HG02763 (cell line): ENCODE measurements around the gene GPR119.
"Not testable (repeated sequence)": the region's sequence is repeated elsewhere in the genome, so short reads cannot be mapped to it uniquely, and the experiment has no call there.

Experiments used
- ATAC-seq: cut with Tn5 transposase; IDR thresholded peaks from one replicate; pipeline ENCODE4 v1.9.1; 2021; ENCODE audit warnings: mild to moderate bottlenecking, moderate library complexity; ENCODE audit not compliant: unreplicated experiment

Gene GPR119

GRCh38 chrX:130385520-130385919, at the start of gene GPR119:
Gene GPR119, minus strand, starts transcription at chrX:130385674. Its CDS starts 227 bp downstream, at chrX:130385447.
- no peak for ATAC-seq

GRCh38 chrX:130429236-130429635, 43.8 kb upstream of the GPR119 start:
- not testable (repeated sequence) for ATAC-seq

- ATAC-seq: no peak
These were observed 41.1 kb upstream of the GPR119 start for GRCh38 chrX:130426531-130426930.

- no peak for ATAC-seq
These were observed 33.8 kb upstream of the GPR119 start for GRCh38 chrX:130419263-130419662.

- no peak for ATAC-seq
These were observed 33.3 kb upstream of the GPR119 start for GRCh38 chrX:130418740-130419139.

GRCh38 chrX:130418066-130418465, 32.6 kb upstream of the GPR119 start:
- no peak for ATAC-seq

- no peak for ATAC-seq
These were observed 31.3 kb upstream of the GPR119 start for GRCh38 chrX:130416785-130417184.

- no peak for ATAC-seq
These were observed 29.7 kb upstream of the GPR119 start for GRCh38 chrX:130415201-130415600.

- ATAC-seq: no peak
These were observed 29.3 kb upstream of the GPR119 start for GRCh38 chrX:130414800-130415199.

- no peak for ATAC-seq
These were observed 27.9 kb upstream of the GPR119 start for GRCh38 chrX:130413415-130413814.

- no peak for ATAC-seq
These were observed 16.8 kb upstream of the GPR119 start for GRCh38 chrX:130402208-130402684.

- ATAC-seq: peak; percentile 95
These were observed 16.1 kb upstream of the GPR119 start, which contains the start of gene RBMX2 for GRCh38 chrX:130401415-130402207. Gene RBMX2, plus strand, starts transcription at chrX:130401987. Its CDS starts 46 bp downstream, at chrX:130402033.

- no peak for ATAC-seq
These were observed 9.9 kb upstream of the GPR119 start for GRCh38 chrX:130395341-130395740.

- no peak for ATAC-seq
These were observed 8.1 kb upstream of the GPR119 start for GRCh38 chrX:130393451-130394074.

GRCh38 chrX:130386408-130386808, 934 bp upstream of the GPR119 start:
- ATAC-seq: no peak

GRCh38 chrX:130378024-130378669, 7.3 kb downstream of the GPR119 start:
- no peak for ATAC-seq

- ATAC-seq: no peak
These were observed 9.4 kb downstream of the GPR119 start for GRCh38 chrX:130376077-130376476.

GRCh38 chrX:130352050-130352449, 33.4 kb downstream of the GPR119 start:
- not testable (repeated sequence) for ATAC-seq

GRCh38 chrX:130351567-130351966, 33.9 kb downstream of the GPR119 start:
- no peak for ATAC-seq

GRCh38 chrX:130347321-130347720, 38.2 kb downstream of the GPR119 start:
- ATAC-seq: no peak

- no peak for ATAC-seq
These were observed 42.1 kb downstream of the GPR119 start for GRCh38 chrX:130343411-130343810.

GRCh38 chrX:130340271-130340670, 45.2 kb downstream of the GPR119 start:
- no peak for ATAC-seq
